ENCODE data around the gene KIAA0513. TPM values are rescaled to one million over a fixed set of nuclear protein-coding genes. Genes with fewer than 3 reads are reported as not detected.

KIAA0513 gene
- total RNA-seq, 2 experiments from 2014 or later: 9.0 to 10.9 TPM

DNA sequence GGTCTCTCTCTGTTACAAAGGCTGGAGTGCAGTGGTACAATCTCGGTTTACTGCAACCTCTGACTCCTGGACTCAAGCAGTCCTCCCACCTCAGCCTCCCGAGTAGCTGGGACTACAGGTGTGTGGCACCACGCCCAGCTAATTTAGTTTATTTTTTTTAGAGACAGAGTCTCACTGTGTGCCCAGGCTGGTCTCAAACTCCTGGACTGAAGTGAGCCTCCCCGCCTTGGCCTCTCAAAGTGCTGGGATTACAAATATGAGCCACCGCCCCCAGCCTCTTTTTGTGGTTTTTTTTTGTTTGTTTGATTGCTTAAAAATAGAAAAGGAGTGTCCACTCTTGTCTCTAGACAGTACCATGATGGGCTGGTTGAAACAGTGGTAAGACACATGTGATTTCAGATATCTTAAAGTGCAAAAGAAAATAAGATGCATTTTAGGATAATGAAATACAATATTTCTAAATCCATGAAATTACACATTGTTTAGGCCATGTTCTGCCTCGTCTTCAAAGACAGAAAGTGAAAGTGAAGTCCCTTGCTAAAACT is 27.4 kb downstream of the KIAA0513 start:
- no peak for ATAC-seq (ENCODE audit: poor library complexity)
- peaks cover 40% of the 10 kb centered on the region for H3K4me1 ChIP-seq (ENCODE audit: insufficient read depth, low read length)
- H3K27me3 Mint-ChIP-seq: no peaks in the 10 kb centered on the region
- no peaks in the 10 kb centered on the region for H3K27me3 ChIP-seq (ENCODE audit: control insufficient read depth in 1 of 2, insufficient read depth in 2 of 2, low read length in 2 of 2)
- no peak for DNase-seq
- no peaks in the 10 kb centered on the region for H3K9me3 ChIP-seq (ENCODE audit: control insufficient read depth in 1 of 2, insufficient read depth in 1 of 2, low read length in 2 of 2)
- peak overlapping the region; percentile 38 for H3K4me3 ChIP-seq (ENCODE audit: low read length)
- peak overlapping the region; percentile 79 for H3K4me3 Mint-ChIP-seq
- no peaks in the 10 kb centered on the region for H3K9me3 Mint-ChIP-seq
- no peaks in the 10 kb centered on the region for H3K36me3 ChIP-seq (ENCODE audit: insufficient read depth, low read length)
- TF ChIP-seq, protein P1, sequence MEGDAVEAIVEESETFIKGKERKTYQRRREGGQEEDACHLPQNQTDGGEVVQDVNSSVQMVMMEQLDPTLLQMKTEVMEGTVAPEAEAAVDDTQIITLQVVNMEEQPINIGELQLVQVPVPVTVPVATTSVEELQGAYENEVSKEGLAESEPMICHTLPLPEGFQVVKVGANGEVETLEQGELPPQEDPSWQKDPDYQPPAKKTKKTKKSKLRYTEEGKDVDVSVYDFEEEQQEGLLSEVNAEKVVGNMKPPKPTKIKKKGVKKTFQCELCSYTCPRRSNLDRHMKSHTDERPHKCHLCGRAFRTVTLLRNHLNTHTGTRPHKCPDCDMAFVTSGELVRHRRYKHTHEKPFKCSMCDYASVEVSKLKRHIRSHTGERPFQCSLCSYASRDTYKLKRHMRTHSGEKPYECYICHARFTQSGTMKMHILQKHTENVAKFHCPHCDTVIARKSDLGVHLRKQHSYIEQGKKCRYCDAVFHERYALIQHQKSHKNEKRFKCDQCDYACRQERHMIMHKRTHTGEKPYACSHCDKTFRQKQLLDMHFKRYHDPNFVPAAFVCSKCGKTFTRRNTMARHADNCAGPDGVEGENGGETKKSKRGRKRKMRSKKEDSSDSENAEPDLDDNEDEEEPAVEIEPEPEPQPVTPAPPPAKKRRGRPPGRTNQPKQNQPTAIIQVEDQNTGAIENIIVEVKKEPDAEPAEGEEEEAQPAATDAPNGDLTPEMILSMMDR (IDR thresholded peaks at IDR 0.05): no peak
- intact Hi-C loops (cut with DNase I, micrococcal nuclease): loop anchor here (1.0 to 5.0 kb wide), 5 partner anchors 26 to 44 kb away; partner anchors contain the start of gene ZDHHC7 (in 2 of the 2)
- ChIA-PET CTCF (interaction anchor here (2.2 kb wide), 2 partner anchors 27 to 32 kb away, joined by 8 to 12 read pairs; partner anchors contain the start of gene KIAA0513), POLR2A (interaction anchor here (0.6 to 2.4 kb wide), 12 partner anchors 8 to 456 kb away, joined by 3 to 43 read pairs (median 4); partner anchors contain the start of genes KIAA0513 and ZDHHC7)
- H3K27ac ChIP-seq (ENCODE audit: low read depth in 1 of 2, low read length in 2 of 2): peak overlapping the region; percentile 30 to 78
- H3K36me3 Mint-ChIP-seq (ENCODE audit: low read depth): no peaks in the 10 kb centered on the region
- peak overlapping the region; percentile 92 for H3K27ac Mint-ChIP-seq
- H3K4me1 Mint-ChIP-seq (ENCODE audit: low read depth): peaks cover 55% of the 10 kb centered on the region

DNA sequence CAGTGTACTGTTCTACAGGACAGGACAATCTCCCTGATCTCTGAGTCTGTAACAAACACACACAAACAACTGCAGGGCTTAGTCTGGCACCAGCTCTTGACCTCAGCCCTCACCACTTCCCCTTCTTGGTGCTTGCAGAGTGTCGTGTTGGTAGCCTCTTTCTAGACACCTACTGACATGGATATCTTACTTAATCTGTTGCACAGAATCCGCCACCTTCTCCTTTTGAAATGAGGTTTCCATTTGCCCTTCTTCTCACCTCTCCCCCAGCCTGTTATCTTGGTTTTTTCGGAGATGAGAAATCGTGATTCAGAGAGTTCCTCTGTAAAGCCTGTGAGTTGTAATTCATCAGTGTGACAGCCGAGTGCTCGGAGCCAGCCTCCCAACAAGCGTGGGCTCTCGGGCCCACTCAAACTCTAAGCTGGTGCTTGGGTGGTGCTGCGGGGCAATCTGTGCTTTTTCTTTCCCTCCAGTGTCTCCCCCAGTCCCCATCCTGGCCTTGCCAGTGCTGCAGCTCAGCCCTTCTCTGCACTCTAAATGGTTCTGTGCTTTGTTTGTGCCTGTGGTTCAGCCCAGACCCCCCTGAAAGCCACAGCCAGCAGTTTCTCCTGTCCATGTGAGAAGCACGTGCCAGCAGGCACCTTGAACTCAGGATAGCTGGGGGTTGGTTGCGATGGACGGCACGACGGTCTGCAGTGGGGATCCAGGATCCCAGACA is 28.1 kb downstream of the KIAA0513 start:
- TF ChIP-seq, protein P1 (IDR thresholded peaks at IDR 0.05): no peak
- Histone ChIP-seq H3K36me3 (ENCODE audit: insufficient read depth, low read length) (no peaks in the 10 kb centered on the region), H3K27me3 (ENCODE audit: control insufficient read depth in 1 of 2, insufficient read depth in 2 of 2, low read length in 2 of 2) (no peaks in the 10 kb centered on the region), H3K4me3 (ENCODE audit: low read length) (peak overlapping the region; percentile 38), H3K27ac (ENCODE audit: low read depth in 1 of 2, low read length in 2 of 2) (peak overlapping the region; percentile 68 to 78), H3K9me3 (ENCODE audit: control insufficient read depth in 1 of 2, insufficient read depth in 1 of 2, low read length in 2 of 2) (no peaks in the 10 kb centered on the region), H3K4me1 (ENCODE audit: insufficient read depth, low read length) (peaks cover 40% of the 10 kb centered on the region)
- Mint-ChIP-seq H3K9me3 (no peaks in the 10 kb centered on the region), H3K4me3 (peak overlapping the region; percentile 79), H3K36me3 (ENCODE audit: low read depth) (no peaks in the 10 kb centered on the region), H3K27ac (peak overlapping the region; percentile 92), H3K4me1 (ENCODE audit: low read depth) (peaks cover 52% of the 10 kb centered on the region), H3K27me3 (no peaks in the 10 kb centered on the region)
- ChIA-PET POLR2A (interaction anchor here (0.6 to 2.4 kb wide), 16 partner anchors 9 to 457 kb away, joined by 3 to 43 read pairs (median 4); partner anchors contain the start of genes KIAA0513 and ZDHHC7), CTCF (interaction anchor here (2.2 kb wide), 2 partner anchors 28 to 31 kb away, joined by 8 to 12 read pairs; partner anchors contain the start of gene KIAA0513)
- intact Hi-C loops (cut with DNase I, micrococcal nuclease): loop anchor here (1.0 to 5.0 kb wide), 6 partner anchors 26 to 44 kb away; partner anchors contain the start of gene ZDHHC7 (in 2 of the 2)
- ATAC-seq (ENCODE audit: poor library complexity): peak; percentile 92
- peak; percentile 33 to 94 (median 62) for DNase-seq

DNA sequence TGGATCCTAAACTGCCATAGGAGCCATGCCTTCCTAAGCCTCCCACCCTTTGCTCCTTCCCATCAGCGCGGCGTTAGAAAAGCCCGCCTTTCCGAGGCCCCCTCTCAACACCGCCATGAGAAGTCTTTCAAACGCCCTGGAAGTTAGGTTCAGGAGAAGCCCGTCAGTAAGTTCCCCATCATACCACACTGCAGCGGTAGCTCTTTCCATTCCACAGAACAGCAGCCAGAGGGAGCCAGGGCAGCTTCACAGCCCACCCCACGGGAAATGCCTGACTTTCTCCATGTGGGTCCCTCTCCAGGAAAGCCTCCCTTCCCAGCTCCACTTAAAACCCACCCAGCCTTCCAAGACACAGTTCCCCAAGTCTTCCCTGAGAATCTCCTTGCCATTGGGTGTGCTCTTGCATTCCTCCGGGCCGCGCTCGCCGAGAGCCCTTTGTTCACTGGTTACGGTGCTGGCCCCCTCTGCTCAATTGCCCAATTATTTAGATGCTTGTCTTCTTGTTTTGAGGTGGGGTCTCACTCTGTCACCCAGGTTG is 28.7 kb downstream of the KIAA0513 start:
- intact Hi-C loops (cut with DNase I, micrococcal nuclease): loop anchor here in 1 of 2 experiments (2.0 to 5.0 kb wide), 2 partner anchors 29 to 44 kb away; partner anchors contain the start of gene ZDHHC7
- Histone ChIP-seq H3K4me1 (ENCODE audit: insufficient read depth, low read length) (peaks cover 40% of the 10 kb centered on the region), H3K36me3 (ENCODE audit: insufficient read depth, low read length) (no peaks in the 10 kb centered on the region), H3K27ac (ENCODE audit: low read depth in 1 of 2, low read length in 2 of 2) (peak overlapping the region; percentile 68 to 78), H3K9me3 (ENCODE audit: control insufficient read depth in 1 of 2, insufficient read depth in 1 of 2, low read length in 2 of 2) (no peaks in the 10 kb centered on the region), H3K4me3 (ENCODE audit: low read length) (peak overlapping the region; percentile 38), H3K27me3 (ENCODE audit: control insufficient read depth in 1 of 2, insufficient read depth in 2 of 2, low read length in 2 of 2) (no peaks in the 10 kb centered on the region)
- peak in 4 of 14 experiments; percentile 14 to 50 (median 46) for DNase-seq
- TF ChIP-seq, protein P1 (IDR thresholded peaks at IDR 0.05): peak; percentile 19
- ATAC-seq (ENCODE audit: poor library complexity): no peak
- ChIA-PET CTCF (interaction anchor here (2.2 kb wide), 2 partner anchors 28 to 31 kb away, joined by 8 to 12 read pairs; partner anchors contain the start of gene KIAA0513), POLR2A (interaction anchor here (0.9 to 2.4 kb wide), 11 partner anchors 9 to 48 kb away, joined by 3 to 43 read pairs (median 4); partner anchors contain the start of genes KIAA0513 and ZDHHC7)
- H3K4me3 Mint-ChIP-seq: peak overlapping the region; percentile 79
- H3K36me3 Mint-ChIP-seq (ENCODE audit: low read depth): no peaks in the 10 kb centered on the region
- no peaks in the 10 kb centered on the region for H3K9me3 Mint-ChIP-seq
- H3K27ac Mint-ChIP-seq: peak overlapping the region; percentile 92
- peaks cover 53% of the 10 kb centered on the region for H3K4me1 Mint-ChIP-seq (ENCODE audit: low read depth)
- H3K27me3 Mint-ChIP-seq: no peaks in the 10 kb centered on the region

All from CD4-positive, alpha-beta T cell (primary cell).